KMS-11 (cell line): ENCODE results near the gene RPTOR.

Experiments
- H2AFZ ChIP-seq: fragments of 200-600 bp; sonication (generic); 2 replicates; pipeline ENCODE4 v1.6.1; 2016; ENCODE audit warnings: antibody characterized with exemption, mixed run types, low read depth
- H3K27ac ChIP-seq: fragments of 200-600 bp; sonication (generic); 2 replicates; pipeline ENCODE4 v1.6.1; 2016; ENCODE audit warnings: mild to moderate bottlenecking, mixed run types
- H3K27me3 ChIP-seq: fragments of 200-600 bp; sonication (generic); 2 replicates; pipeline ENCODE4 v1.6.1; 2017; ENCODE audit warnings: mild to moderate bottlenecking, low read depth, mixed run types, moderate library complexity; ENCODE audit not compliant: insufficient read depth
- H3K36me3 ChIP-seq: fragments of 200-600 bp; sonication (generic); 2 replicates; pipeline ENCODE4 v1.6.1; 2017; ENCODE audit warnings: mild to moderate bottlenecking, mixed run types; ENCODE audit not compliant: insufficient read depth
- H3K4me1 ChIP-seq: fragments of 200-600 bp; sonication (generic); 2 replicates; pipeline ENCODE4 v1.6.1; 2016; ENCODE audit warnings: mild to moderate bottlenecking, low read depth, mixed run types; ENCODE audit not compliant: poor library complexity, severe bottlenecking
- H3K4me2 ChIP-seq: fragments of 200-600 bp; sonication (generic); 2 replicates; pipeline ENCODE4 v1.7.0; 2016; ENCODE audit warnings: mild to moderate bottlenecking, mixed run types
- H3K4me3 ChIP-seq: fragments of 200-600 bp; sonication (generic); IDR thresholded peaks from 2 replicates; pipeline ENCODE4 v1.6.1; 2017; ENCODE audit warnings: low read depth, low read length, mixed read lengths; ENCODE audit not compliant: insufficient read depth
- H3K79me2 ChIP-seq: fragments of 200-600 bp; sonication (generic); 2 replicates; pipeline ENCODE4 v1.6.1; 2016; ENCODE audit warnings: low read depth, mixed run types; ENCODE audit not compliant: insufficient read depth
- H3K9ac ChIP-seq: fragments of 200-600 bp; sonication (generic); 2 replicates; pipeline ENCODE4 v1.6.1; 2016; ENCODE audit warnings: mild to moderate bottlenecking, mixed run types
- H4K20me1 ChIP-seq: fragments of 200-600 bp; sonication (generic); 2 replicates; pipeline ENCODE4 v1.6.1; 2016; ENCODE audit warnings: mild to moderate bottlenecking, mixed run types; ENCODE audit not compliant: insufficient read depth
- TF ChIP-seq, protein P1 (sequence below): fragments of 200-600 bp; sonication (generic); conservative IDR thresholded peaks from 2 replicates; pipeline ENCODE4 v1.6.1; 2017; ENCODE audit warnings: low read depth, mild to moderate bottlenecking, antibody characterized with exemption, low read length, moderate library complexity, mixed read lengths

RPTOR gene

DNA sequence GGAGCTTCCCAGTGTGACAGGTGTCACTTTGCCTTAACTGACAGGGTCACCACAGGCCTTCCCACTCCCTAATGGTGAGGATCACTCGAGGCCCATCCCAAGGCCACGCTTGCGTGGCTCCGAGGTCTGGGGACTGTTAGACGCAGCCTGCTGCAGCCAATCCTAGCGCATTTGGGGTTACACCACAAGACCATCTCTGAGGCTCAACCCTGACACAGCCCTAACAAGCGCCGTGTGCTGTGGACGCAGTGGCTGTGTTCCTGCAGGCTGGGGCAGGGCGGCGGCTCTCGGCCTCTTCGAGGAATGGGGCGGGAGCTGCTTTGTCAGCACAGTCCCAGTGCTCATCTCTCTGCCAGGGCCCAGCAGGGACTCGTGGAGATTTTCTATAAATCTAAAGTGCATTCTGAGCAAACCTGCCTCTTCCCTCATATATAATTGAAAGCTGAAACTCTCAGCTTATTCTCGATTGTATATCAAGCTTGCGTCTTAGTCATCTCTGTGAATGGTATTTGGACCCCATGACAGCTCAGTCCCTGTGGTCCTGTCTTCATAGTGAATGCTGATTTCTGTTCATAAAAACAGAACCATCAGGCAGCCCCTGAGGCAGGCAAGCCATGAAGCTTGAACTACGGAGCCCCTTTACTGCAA lies 381.2 kb downstream of the RPTOR start:
- H4K20me1 ChIP-seq, result no peaks in the 10 kb centered on the region
- H2AFZ ChIP-seq, result no peak overlapping the region
- peaks cover 32% of the 10 kb centered on the region for H3K4me1 ChIP-seq
- no peak overlapping the region for H3K4me3 ChIP-seq
- H3K27ac ChIP-seq, result no peak overlapping the region
- no peaks in the 10 kb centered on the region for H3K79me2 ChIP-seq
- no peak overlapping the region for H3K9ac ChIP-seq
- no peaks in the 10 kb centered on the region for H3K27me3 ChIP-seq
- no peaks in the 10 kb centered on the region for H3K36me3 ChIP-seq
- TF ChIP-seq, protein P1, sequence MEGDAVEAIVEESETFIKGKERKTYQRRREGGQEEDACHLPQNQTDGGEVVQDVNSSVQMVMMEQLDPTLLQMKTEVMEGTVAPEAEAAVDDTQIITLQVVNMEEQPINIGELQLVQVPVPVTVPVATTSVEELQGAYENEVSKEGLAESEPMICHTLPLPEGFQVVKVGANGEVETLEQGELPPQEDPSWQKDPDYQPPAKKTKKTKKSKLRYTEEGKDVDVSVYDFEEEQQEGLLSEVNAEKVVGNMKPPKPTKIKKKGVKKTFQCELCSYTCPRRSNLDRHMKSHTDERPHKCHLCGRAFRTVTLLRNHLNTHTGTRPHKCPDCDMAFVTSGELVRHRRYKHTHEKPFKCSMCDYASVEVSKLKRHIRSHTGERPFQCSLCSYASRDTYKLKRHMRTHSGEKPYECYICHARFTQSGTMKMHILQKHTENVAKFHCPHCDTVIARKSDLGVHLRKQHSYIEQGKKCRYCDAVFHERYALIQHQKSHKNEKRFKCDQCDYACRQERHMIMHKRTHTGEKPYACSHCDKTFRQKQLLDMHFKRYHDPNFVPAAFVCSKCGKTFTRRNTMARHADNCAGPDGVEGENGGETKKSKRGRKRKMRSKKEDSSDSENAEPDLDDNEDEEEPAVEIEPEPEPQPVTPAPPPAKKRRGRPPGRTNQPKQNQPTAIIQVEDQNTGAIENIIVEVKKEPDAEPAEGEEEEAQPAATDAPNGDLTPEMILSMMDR, result no peak
- no peak overlapping the region for H3K4me2 ChIP-seq

DNA sequence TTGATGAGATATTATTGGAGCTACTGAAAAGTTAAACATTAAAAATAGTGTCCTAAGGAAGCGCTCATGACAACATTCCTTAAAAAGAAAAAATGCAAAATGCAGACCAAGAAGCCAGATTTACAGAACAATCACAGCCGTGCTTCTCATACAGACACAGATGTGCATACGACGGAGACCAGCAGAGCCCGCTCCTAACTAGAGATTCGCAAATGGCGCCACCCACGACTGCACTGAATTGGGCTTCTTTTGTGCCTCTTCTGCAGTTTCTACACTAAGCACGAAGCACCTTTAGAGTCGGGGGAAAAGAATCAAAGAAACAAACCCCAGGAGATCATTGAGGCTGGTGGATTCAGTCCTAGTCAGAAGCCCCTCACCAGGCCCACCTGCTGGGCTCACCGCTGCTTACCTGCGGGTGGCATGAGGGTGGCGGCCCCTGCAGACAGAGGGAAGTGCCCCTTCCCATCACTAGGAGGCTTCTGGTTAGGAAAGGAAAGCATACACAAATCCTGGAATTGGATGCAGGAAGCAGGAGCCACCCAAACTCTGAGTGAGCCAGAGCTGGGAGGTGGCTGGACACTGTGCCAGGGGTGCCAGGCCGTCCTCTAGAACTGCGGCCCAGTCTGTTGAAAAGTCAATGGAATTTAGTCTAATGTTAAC lies 382.1 kb downstream of the RPTOR start:
- Histone ChIP-seq H3K4me2 (no peak overlapping the region), H4K20me1 (no peaks in the 10 kb centered on the region), H3K27ac (no peak overlapping the region), H3K27me3 (no peaks in the 10 kb centered on the region), H3K36me3 (no peaks in the 10 kb centered on the region), H3K9ac (no peak overlapping the region), H2AFZ (no peak overlapping the region), H3K4me1 (peaks cover 41% of the 10 kb centered on the region), H3K79me2 (no peaks in the 10 kb centered on the region), H3K4me3 (no peak overlapping the region)
- TF ChIP-seq, protein P1, result no peak

DNA sequence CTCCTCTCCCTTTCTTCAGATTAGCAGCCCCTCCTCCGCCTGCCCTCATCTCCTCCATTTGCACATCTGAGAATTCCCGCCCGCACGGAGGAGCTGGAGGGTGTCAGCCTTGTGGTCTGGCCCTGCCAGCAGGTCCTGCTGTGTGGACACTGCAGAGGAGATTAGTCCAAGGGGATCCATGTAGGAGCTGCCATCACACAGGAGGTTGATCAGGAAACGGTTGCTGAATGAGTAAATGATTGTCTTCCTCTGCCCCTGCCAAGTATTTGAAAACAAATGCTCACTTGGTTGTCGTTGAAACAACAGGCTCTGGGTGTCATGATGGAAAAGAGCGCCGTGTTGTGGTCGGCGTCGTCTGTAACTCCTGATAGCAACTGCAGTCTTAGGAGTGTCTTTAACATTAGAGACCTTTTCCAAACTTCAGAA lies 383.2 kb downstream of the RPTOR start:
- TF ChIP-seq, protein P1, result no peak
- Histone ChIP-seq H3K36me3 (no peaks in the 10 kb centered on the region), H3K27me3 (no peaks in the 10 kb centered on the region), H3K9ac (no peak overlapping the region), H3K4me1 (peaks cover 52% of the 10 kb centered on the region), H4K20me1 (no peaks in the 10 kb centered on the region), H3K4me3 (no peak overlapping the region), H3K79me2 (no peaks in the 10 kb centered on the region), H3K4me2 (peak overlapping the region; percentile 35; the same call in 1 of the 2 replicates), H3K27ac (peak overlapping the region; percentile 82; the same call in 1 of the 2 replicates), H2AFZ (no peak overlapping the region)

DNA sequence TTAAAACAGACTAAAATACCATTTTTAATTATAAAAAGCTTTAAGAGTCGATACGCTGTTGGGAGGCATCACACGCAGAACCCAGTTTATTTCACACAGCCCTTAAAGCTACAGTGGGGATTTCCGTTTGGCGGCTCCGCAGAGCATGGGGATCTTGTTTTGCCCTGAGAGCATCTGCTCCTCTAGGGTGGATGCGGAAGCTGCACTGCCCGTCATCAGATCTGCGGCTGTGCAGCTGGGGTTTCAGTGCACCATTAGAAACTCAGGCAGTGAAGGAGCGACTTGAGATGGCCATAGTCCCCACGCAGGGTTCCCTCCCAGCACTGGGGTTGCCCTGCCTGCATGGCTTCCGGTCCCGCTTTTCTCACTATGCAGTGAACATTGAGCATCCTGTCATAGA lies 384.8 kb downstream of the RPTOR start:
- H3K4me2 ChIP-seq, result peak overlapping the region; percentile 46; the same call in 1 of the 2 replicates
- peak overlapping the region; percentile 27; the same call in 1 of the 2 replicates for H3K9ac ChIP-seq
- no peak overlapping the region; the same call in 1 of the 2 replicates for H2AFZ ChIP-seq
- H3K27me3 ChIP-seq, result no peaks in the 10 kb centered on the region
- no peaks in the 10 kb centered on the region for H4K20me1 ChIP-seq
- no peaks in the 10 kb centered on the region for H3K79me2 ChIP-seq
- peaks cover 54% of the 10 kb centered on the region for H3K4me1 ChIP-seq
- TF ChIP-seq, protein P1, result no peak
- H3K27ac ChIP-seq, result peak overlapping the region; percentile 82
- H3K4me3 ChIP-seq, result no peak overlapping the region
- no peaks in the 10 kb centered on the region for H3K36me3 ChIP-seq
